Central memory CD4-positive, alpha-beta T cell (primary cell): ENCODE data around the gene ATL1.
"Not testable (repeated sequence)": the region's sequence is repeated elsewhere in the genome, so short reads cannot be mapped to it uniquely, and the experiment has no call there.

Source experiments
- DNase-seq: peaks from one replicate; pipeline ENCODE4 v3.0.0; 2022

Gene ATL1

GRCh38 chr14:50659327-50659974 lies 99.5 kb downstream of the ATL1 start:
- DNase-seq, result no peak

- DNase-seq, result not testable (repeated sequence)
Observed at GRCh38 chr14:50664579-50664978, 104.6 kb downstream of the ATL1 start.

- not testable (repeated sequence) for DNase-seq
Observed at GRCh38 chr14:50665300-50665699, 105.4 kb downstream of the ATL1 start.

GRCh38 chr14:50666772-50667683 lies 107.1 kb downstream of the ATL1 start:
- peak; percentile 52 for DNase-seq

- peak; percentile 23 for DNase-seq
Observed at GRCh38 chr14:50667684-50667995, 107.7 kb downstream of the ATL1 start.

- DNase-seq, result peak; percentile 24
Observed at GRCh38 chr14:50667996-50668825, 108.3 kb downstream of the ATL1 start, which contains the start of gene SAV1. Gene SAV1, minus strand, starts transcription at chr14:50668306. Its CDS starts 339 bp downstream, at chr14:50667967.

- DNase-seq, result no peak
Observed at GRCh38 chr14:50668826-50669143, 108.8 kb downstream of the ATL1 start.

GRCh38 chr14:50669441-50669986 lies 109.6 kb downstream of the ATL1 start:
- DNase-seq, result no peak

- no peak for DNase-seq
Observed at GRCh38 chr14:50670196-50670865, 110.4 kb downstream of the ATL1 start.

- DNase-seq, result no peak
Observed at GRCh38 chr14:50670866-50671256, 110.9 kb downstream of the ATL1 start.

GRCh38 chr14:50675597-50675996 lies 115.7 kb downstream of the ATL1 start:
- no peak for DNase-seq

- DNase-seq, result no peak
Observed at GRCh38 chr14:50676814-50677516, 117.0 kb downstream of the ATL1 start.

- no peak for DNase-seq
Observed at GRCh38 chr14:50677527-50678063, 117.7 kb downstream of the ATL1 start.

GRCh38 chr14:50678163-50678562 lies 118.2 kb downstream of the ATL1 start:
- no peak for DNase-seq

- no peak for DNase-seq
Observed at GRCh38 chr14:50679674-50680073, 119.7 kb downstream of the ATL1 start.
